B cell (primary cell): ENCODE data around the gene CCDC70. TPM values are rescaled to one million over a fixed set of nuclear protein-coding genes. Genes with fewer than 3 reads are reported as not detected.

Source experiments
- ATAC-seq: fragments of 200-7000 bp; cut with Tn5 transposase; one replicate; pipeline ENCODE4 v1.10.0; 2021; ENCODE audit warnings: low read depth, mild to moderate bottlenecking, moderate number of reproducible peaks, moderate library complexity
- CTCF ChIA-PET: fragments of 350-600 bp; sonication (Branson Sonifier 250); formaldehyde crosslinking; loops from one replicate; lab custom pipeline; 2021; ENCODE audit warnings: antibody characterized with exemption, inconsistent platforms; lab: Charles Lee
- POLR2A ChIA-PET: fragments of 350-600 bp; sonication (Branson Sonifier 250); formaldehyde crosslinking; loops from one replicate; lab custom pipeline; 2021; ENCODE audit warnings: antibody characterized with exemption; lab: Charles Lee
- DNase-seq: peaks from one replicate; pipeline ENCODE4 v3.0.0; 2013
- H2AFZ ChIP-seq: 2 replicates; pipeline ENCODE4 v1.6.1; 2012; ENCODE audit warnings: mild to moderate bottlenecking, low read depth, low read length; ENCODE audit not compliant: insufficient read depth, poor library complexity, severe bottlenecking
- H3K27ac ChIP-seq, 2 donors: 1 replicate in 1 of 2; 2 replicates in 1 of 2; pipeline ENCODE4 v1.5.1; 2012 to 2013; ENCODE audit warnings: low read length in 2 of 2, mild to moderate bottlenecking in 2 of 2, moderate library complexity in 1 of 2
- H3K27me3 ChIP-seq, 4 experiments: fragments of 200-600 bp in 1 of 4; sonication (generic) in 1 of 4; replicated peaks in 1 of 4; 1 replicate in 2 of 4; 2 replicates in 2 of 4; pipeline versions ENCODE4 v1.6.1 to v1.7.0; 2013 to 2016; ENCODE audit warnings: low read length in 3 of 4, mild to moderate bottlenecking in 2 of 4, mixed read lengths in 1 of 4, moderate library complexity in 1 of 4; ENCODE audit not compliant: insufficient read depth in 4 of 4, control insufficient read depth in 3 of 4; ENCODE audit errors: control extremely low read depth in 1 of 4
- H3K36me3 ChIP-seq, 2 experiments: replicated peaks in 1 of 2; 1 replicate in 1 of 2; 2 replicates in 1 of 2; pipeline versions ENCODE4 v1.6.1 to v1.7.1; 2013; ENCODE audit warnings: low read length in 1 of 2; ENCODE audit not compliant: insufficient read depth in 2 of 2, control insufficient read depth in 1 of 2; ENCODE audit errors: control extremely low read depth in 1 of 2, extremely low read depth in 1 of 2
- H3K4me1 ChIP-seq, 2 donors: fragments of 200-600 bp in 1 of 2; sonication (generic) in 1 of 2; 1 replicate in 1 of 2; 2 replicates in 1 of 2; pipeline versions ENCODE4 v1.5.1 to v1.6.1; 2013 to 2017; ENCODE audit warnings: low read length in 2 of 2; ENCODE audit not compliant: control insufficient read depth in 2 of 2, insufficient read depth in 2 of 2
- H3K4me2 ChIP-seq: replicated peaks from 2 replicates; pipeline ENCODE3; 2012; ENCODE audit warnings: mild to moderate bottlenecking, low read depth, low read length; ENCODE audit not compliant: poor library complexity, severe bottlenecking
- H3K4me3 ChIP-seq, 5 experiments: fragments of 200-600 bp in 1 of 5; sonication (generic) in 1 of 5; 1 replicate in 3 of 5; 2 replicates in 2 of 5; pipeline versions ENCODE4 v1.5.1 to v1.7.0; 2011 to 2016; ENCODE audit warnings: low read length in 4 of 5, mild to moderate bottlenecking in 4 of 5, low read depth in 2 of 5, control low read depth in 1 of 5, moderate library complexity in 1 of 5; ENCODE audit not compliant: insufficient read depth in 1 of 5; ENCODE audit errors: control extremely low read depth in 1 of 5, extremely low read depth in 1 of 5
- H3K79me2 ChIP-seq: fragments of 200-600 bp; sonication (generic); one replicate; pipeline ENCODE4 v1.6.0; 2016; ENCODE audit warnings: low read length; ENCODE audit not compliant: control insufficient read depth, insufficient read depth
- H3K9ac ChIP-seq: fragments of 200-600 bp; sonication (generic); 2 replicates; pipeline ENCODE4 v1.6.1; 2017; ENCODE audit warnings: mild to moderate bottlenecking, low read length, moderate library complexity
- H3K9me3 ChIP-seq, 3 donors: one replicate each; pipeline versions ENCODE4 v1.6.1 to v1.7.1; 2013; ENCODE audit warnings: low read length in 2 of 3; ENCODE audit not compliant: control insufficient read depth in 2 of 3, insufficient read depth in 1 of 3; ENCODE audit errors: control extremely low read depth in 1 of 3
- H4K20me1 ChIP-seq: 2 replicates; pipeline ENCODE4 v1.6.0; 2012; ENCODE audit warnings: mild to moderate bottlenecking, low read length; ENCODE audit not compliant: insufficient read depth, control insufficient read depth, poor library complexity, severe bottlenecking
- H3K27ac Mint-ChIP-seq: one replicate; pipeline ENCODE4 v1.8.0; 2021; ENCODE audit warnings: mixed read lengths
- H3K27me3 Mint-ChIP-seq: one replicate; pipeline ENCODE4 v1.8.0; 2021; ENCODE audit warnings: mixed read lengths
- H3K4me1 Mint-ChIP-seq: one replicate; pipeline ENCODE4 v1.8.0; 2021; ENCODE audit warnings: mixed read lengths
- H3K4me3 Mint-ChIP-seq: one replicate; pipeline ENCODE4 v1.8.0; 2021; ENCODE audit warnings: mixed read lengths
- H3K9me3 Mint-ChIP-seq: one replicate; pipeline ENCODE4 v1.8.0; 2022; ENCODE audit warnings: mixed read lengths; ENCODE audit not compliant: insufficient read depth
- EZH2 ChIP-seq: IDR thresholded peaks from 2 replicates; pipeline ENCODE4 v1.6.1; 2012; ENCODE audit warnings: borderline replicate concordance, low read depth, mild to moderate bottlenecking, moderate library complexity, low read length; ENCODE audit not compliant: insufficient read depth, poor library complexity, severe bottlenecking
- WGBS: methylation state at CpG from one replicate; pipeline ENCODE4 v1.1.5; 2013; ENCODE audit warnings: missing lambda C conversion rate; ENCODE audit not compliant: insufficient coverage; 5-methylcytosine and 5-hydroxymethylcytosine counted together
- intact Hi-C: fragments of 100-400 bp; cut with micrococcal nuclease; formaldehyde crosslinking; loops from one replicate; pipeline ENCODE4 v1.10.0; 2022
- polyA minus RNA-seq: library from RNA; depleted of rRNA, polyadenylated mRNA; stranded (reverse); fragments of >200 nt; gene quantifications from 2 replicates; pipeline ENCODE4 v1.2.3, GENCODE V29; 2012
- polyA plus RNA-seq: library from polyadenylated mRNA; depleted of rRNA; stranded (reverse); fragments of >200 nt; gene quantifications from 2 replicates; pipeline ENCODE4 v1.2.3, GENCODE V29; 2012
- total RNA-seq, 2 donors: library from RNA; stranded (reverse); fragments of 120-200 nt in 1 of 2; gene quantifications; 1 replicate in 1 of 2; 2 replicates in 1 of 2; pipeline versions ENCODE4 v1.2.3 to v1.2.4, GENCODE V29; 2013 to 2022
- TF ChIP-seq, protein P1 (sequence below): fragments of 200-600 bp; IDR thresholded peaks from one replicate; pipeline ENCODE4 v1.8.0; 2022; ENCODE audit warnings: antibody characterized with exemption, mild to moderate bottlenecking

Gene CCDC70
- not detected in 2 replicates for total RNA-seq
- total RNA-seq (2013), result not detected
- not detected in 2 replicates for polyA plus RNA-seq
- not detected in 2 replicates for polyA minus RNA-seq

GRCh38 chr13:51861723-51862300 is at the start of gene CCDC70:
Gene CCDC70, plus strand, starts transcription at chr13:51861969. Its CDS starts 3,443 bp downstream, at chr13:51865412.
- Histone ChIP-seq H4K20me1 (no peaks in the 10 kb centered on the region), H3K27ac (no peak within 1 kb of the TSS), H3K9me3 (no peaks in the 10 kb centered on the region), H3K9ac (no peak within 1 kb of the TSS), H3K4me1 (no peaks in the 10 kb centered on the region), H3K79me2 (no peaks in the 10 kb centered on the region), H3K4me3 (no peak within 1 kb of the TSS), H3K4me2 (no peak within 1 kb of the TSS), H3K36me3 (no peaks in the 10 kb centered on the region), H3K27me3 (no peaks in the 10 kb centered on the region), H2AFZ (no peak within 1 kb of the TSS)
- Mint-ChIP-seq H3K4me1 (no peaks in the 10 kb centered on the region), H3K4me3 (no peak within 1 kb of the TSS), H3K27ac (no peak within 1 kb of the TSS), H3K27me3 (peaks cover 7% of the 10 kb centered on the region), H3K9me3 (no peaks in the 10 kb centered on the region)
- POLR2A ChIA-PET, result no interaction called here
- CTCF ChIA-PET, result no interaction called here
- TF ChIP-seq, protein P1, sequence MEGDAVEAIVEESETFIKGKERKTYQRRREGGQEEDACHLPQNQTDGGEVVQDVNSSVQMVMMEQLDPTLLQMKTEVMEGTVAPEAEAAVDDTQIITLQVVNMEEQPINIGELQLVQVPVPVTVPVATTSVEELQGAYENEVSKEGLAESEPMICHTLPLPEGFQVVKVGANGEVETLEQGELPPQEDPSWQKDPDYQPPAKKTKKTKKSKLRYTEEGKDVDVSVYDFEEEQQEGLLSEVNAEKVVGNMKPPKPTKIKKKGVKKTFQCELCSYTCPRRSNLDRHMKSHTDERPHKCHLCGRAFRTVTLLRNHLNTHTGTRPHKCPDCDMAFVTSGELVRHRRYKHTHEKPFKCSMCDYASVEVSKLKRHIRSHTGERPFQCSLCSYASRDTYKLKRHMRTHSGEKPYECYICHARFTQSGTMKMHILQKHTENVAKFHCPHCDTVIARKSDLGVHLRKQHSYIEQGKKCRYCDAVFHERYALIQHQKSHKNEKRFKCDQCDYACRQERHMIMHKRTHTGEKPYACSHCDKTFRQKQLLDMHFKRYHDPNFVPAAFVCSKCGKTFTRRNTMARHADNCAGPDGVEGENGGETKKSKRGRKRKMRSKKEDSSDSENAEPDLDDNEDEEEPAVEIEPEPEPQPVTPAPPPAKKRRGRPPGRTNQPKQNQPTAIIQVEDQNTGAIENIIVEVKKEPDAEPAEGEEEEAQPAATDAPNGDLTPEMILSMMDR, result no peak
- TF ChIP-seq EZH2, result no peak
- DNase-seq (no peak), ATAC-seq (no peak)
- 91% methylated on average over 3 of the region's 5 CpGs for WGBS
- intact Hi-C loops, result no loop called here

- H3K79me2 ChIP-seq, result no peaks in the 10 kb centered on the region
- TF ChIP-seq, protein P1, result no peak
- TF ChIP-seq EZH2, result no peak
- ChIA-PET CTCF (interaction anchor here (0.7 to 5.8 kb wide), 19 partner anchors 7 to 397 kb away, joined by 3 to 125 read pairs (median 8); partner anchors contain the start of genes NEK3, NEK5 and TMEM272), POLR2A (interaction anchor here (0.6 kb wide), 1 partner anchor 386 kb away, joined by 3 read pairs; no protein-coding TSS in a partner anchor)
- no peak overlapping the region for H3K9ac ChIP-seq
- no peak overlapping the region for H3K4me3 Mint-ChIP-seq
- H3K4me1 Mint-ChIP-seq, result peaks cover 31% of the 10 kb centered on the region
- H3K27me3 Mint-ChIP-seq, result no peaks in the 10 kb centered on the region
- H3K9me3 ChIP-seq, result no peaks in the 10 kb centered on the region
- no peak overlapping the region for H2AFZ ChIP-seq
- H3K27ac ChIP-seq, result no peak overlapping the region
- ATAC-seq (no peak), DNase-seq (no peak)
- H3K4me1 ChIP-seq, result peaks cover 22 to 25% of the 10 kb centered on the region in 2 donors
- no peaks in the 10 kb centered on the region for H4K20me1 ChIP-seq
- no peak overlapping the region for H3K4me2 ChIP-seq
- no peaks in the 10 kb centered on the region for H3K9me3 Mint-ChIP-seq
- no peaks in the 10 kb centered on the region for H3K36me3 ChIP-seq
- no peak overlapping the region for H3K4me3 ChIP-seq
- intact Hi-C loops, result no loop called here
- no peaks in the 10 kb centered on the region for H3K27me3 ChIP-seq
- H3K27ac Mint-ChIP-seq, result no peak overlapping the region
- 100% methylated on average over 1 of the region's 2 CpGs for WGBS
Measured at GRCh38 chr13:51814071-51814470, 47.7 kb upstream of the CCDC70 start.
